Liver (tissue), 9 donors: Measurements from ENCODE around the gene FLT1. TPM values are rescaled to one million over a fixed set of nuclear protein-coding genes. Genes with fewer than 3 reads are reported as not detected.

Experiments
- DNase-seq: peaks from one replicate; pipeline ENCODE4 v3.0.0-alpha.2; 2017; ENCODE audit warnings: low spot score
- H3K27ac ChIP-seq, 2 donors: one replicate each; pipeline ENCODE4 v1.7.0; 2013; ENCODE audit warnings: inconsistent platforms in 2 of 2, low read length in 2 of 2, control low read depth in 1 of 2, low read depth in 1 of 2, mild to moderate bottlenecking in 1 of 2
- H3K27me3 ChIP-seq, 4 donors: one replicate each; pipeline versions ENCODE4 v1.6.1 to v1.7.0; 2013; ENCODE audit warnings: low read length in 3 of 4, inconsistent platforms in 1 of 4, mild to moderate bottlenecking in 1 of 4, moderate library complexity in 1 of 4; ENCODE audit not compliant: control insufficient read depth in 4 of 4, insufficient read depth in 4 of 4
- H3K36me3 ChIP-seq, 4 donors: one replicate each; pipeline versions ENCODE4 v1.6.1 to v1.7.0; 2013; ENCODE audit warnings: low read length in 3 of 4, mild to moderate bottlenecking in 3 of 4, low read depth in 1 of 4, moderate library complexity in 1 of 4; ENCODE audit not compliant: control insufficient read depth in 4 of 4, insufficient read depth in 3 of 4
- H3K4me1 ChIP-seq, 4 donors: one replicate each; pipeline versions ENCODE4 v1.6.1 to v1.7.0; 2013; ENCODE audit warnings: low read length in 3 of 4, mild to moderate bottlenecking in 3 of 4, moderate library complexity in 1 of 4; ENCODE audit not compliant: control insufficient read depth in 4 of 4, insufficient read depth in 4 of 4
- H3K4me3 ChIP-seq, 3 donors: one replicate each; pipeline versions ENCODE4 v1.6.1 to v1.7.0; 2013; ENCODE audit warnings: low read length in 3 of 3, control low read depth in 1 of 3, low read depth in 1 of 3, mild to moderate bottlenecking in 1 of 3
- H3K9ac ChIP-seq, 2 donors: one replicate each; pipeline ENCODE4 v1.7.0; 2013; ENCODE audit warnings: low read length in 2 of 2, mild to moderate bottlenecking in 2 of 2, moderate library complexity in 2 of 2, control low read depth in 1 of 2, low read depth in 1 of 2
- H3K9me3 ChIP-seq, 4 donors: one replicate each; pipeline versions ENCODE4 v1.6.1 to v1.7.0; 2013; ENCODE audit warnings: low read length in 3 of 4; ENCODE audit not compliant: control insufficient read depth in 4 of 4
- EGR1 ChIP-seq, 2 donors: IDR thresholded peaks; 2 replicates each; pipeline ENCODE4 v1.6.1; 2016 to 2018; ENCODE audit warnings: antibody characterized with exemption in 2 of 2, low read depth in 2 of 2
- FOXA1 ChIP-seq: IDR thresholded peaks from 2 replicates; pipeline ENCODE4 v1.6.1; 2016; ENCODE audit warnings: antibody characterized with exemption
- FOXA2 ChIP-seq: IDR thresholded peaks from 2 replicates; pipeline ENCODE4 v1.6.1; 2016; ENCODE audit warnings: antibody characterized with exemption
- GABPA ChIP-seq, 2 donors: IDR thresholded peaks in 1 of 2; conservative IDR thresholded peaks in 1 of 2; 2 replicates each; pipeline ENCODE4 v1.6.1; 2016; ENCODE audit warnings: antibody characterized with exemption in 2 of 2, mild to moderate bottlenecking in 1 of 2, moderate library complexity in 1 of 2
- HNF4A ChIP-seq, 2 donors: conservative IDR thresholded peaks; 2 replicates each; pipeline ENCODE4 v1.6.1; 2016; ENCODE audit warnings: antibody characterized with exemption in 2 of 2, mild to moderate bottlenecking in 2 of 2
- HNF4G ChIP-seq: IDR thresholded peaks from 2 replicates; pipeline ENCODE4 v1.6.1; 2016; ENCODE audit warnings: antibody characterized with exemption
- JUND ChIP-seq, 2 donors: IDR thresholded peaks; 2 replicates each; pipeline ENCODE4 v1.6.1; 2016; ENCODE audit warnings: antibody characterized with exemption in 2 of 2
- NR2F2 ChIP-seq: IDR thresholded peaks from 2 replicates; pipeline ENCODE4 v1.6.1; 2016; ENCODE audit warnings: antibody characterized with exemption
- RXRA ChIP-seq, 2 donors: IDR thresholded peaks; 2 replicates each; pipeline ENCODE4 v1.6.1; 2017 to 2018; ENCODE audit warnings: antibody characterized with exemption in 2 of 2, mild to moderate bottlenecking in 1 of 2
- SP1 ChIP-seq: IDR thresholded peaks from 2 replicates; pipeline ENCODE4 v1.6.1; 2018; ENCODE audit warnings: antibody characterized with exemption, mild to moderate bottlenecking
- TAF1 ChIP-seq: conservative IDR thresholded peaks from 2 replicates; pipeline ENCODE4 v1.6.1; 2016; ENCODE audit warnings: antibody characterized with exemption, mild to moderate bottlenecking
- YY1 ChIP-seq: IDR thresholded peaks from 2 replicates; pipeline ENCODE4 v1.6.1; 2016; ENCODE audit warnings: antibody characterized with exemption, mild to moderate bottlenecking
- WGBS: extraction: QIAGEN DNeasy Blood & Tissue Kit; methylation state at CpG from one replicate; pipeline ENCODE4 v1.1.7; 2013; 5-methylcytosine and 5-hydroxymethylcytosine counted together
- polyA plus RNA-seq, 2 donors: library from polyadenylated mRNA; stranded (reverse) in 1 of 2; unstranded in 1 of 2; fragments of 200-250 nt in 1 of 2; fragments of >200 nt in 1 of 2; fragmentation: Nextera tagmentation in 1 of 2; extraction: Ambion mirVana in 1 of 2; gene quantifications; one replicate each; pipeline versions ENCODE4 v1.2.1 to v1.2.3, GENCODE V29; 2013 to 2015
- total RNA-seq, 2 donors: library from RNA; depleted of rRNA; stranded (reverse); fragments of >200 nt; gene quantifications; one replicate each; pipeline ENCODE4 v1.2.3, GENCODE V29; 2014
- TF ChIP-seq, protein P1 (sequence below): fragments of 150-350 bp; IDR thresholded peaks from 2 replicates; pipeline ENCODE4 v1.5.1; 2017; ENCODE audit warnings: improper control_type of control experiment, low read depth, low read length; ENCODE audit not compliant: missing input control
- TF ChIP-seq, protein P2 (sequence below): IDR thresholded peaks from 2 replicates; pipeline ENCODE4 v1.6.1; 2016; ENCODE audit warnings: antibody characterized with exemption
- TF ChIP-seq, protein P3 (sequence below): IDR thresholded peaks from 2 replicates; pipeline ENCODE4 v1.6.1; 2016; ENCODE audit warnings: antibody characterized with exemption
- TF ChIP-seq, protein P4 (sequence below): IDR thresholded peaks from 2 replicates; pipeline ENCODE4 v1.6.1; 2016; ENCODE audit warnings: antibody characterized with exemption, mild to moderate bottlenecking
- donor health status: healthy.
- donor health status: healthy.
- donor health status: healthy.
- donor health status: healthy.
- donor health status: healthy.

The FLT1 gene
- total and polyA plus RNA-seq, 4 donors, result 4.1 to 19.7 (median 9.3) TPM

DNA sequence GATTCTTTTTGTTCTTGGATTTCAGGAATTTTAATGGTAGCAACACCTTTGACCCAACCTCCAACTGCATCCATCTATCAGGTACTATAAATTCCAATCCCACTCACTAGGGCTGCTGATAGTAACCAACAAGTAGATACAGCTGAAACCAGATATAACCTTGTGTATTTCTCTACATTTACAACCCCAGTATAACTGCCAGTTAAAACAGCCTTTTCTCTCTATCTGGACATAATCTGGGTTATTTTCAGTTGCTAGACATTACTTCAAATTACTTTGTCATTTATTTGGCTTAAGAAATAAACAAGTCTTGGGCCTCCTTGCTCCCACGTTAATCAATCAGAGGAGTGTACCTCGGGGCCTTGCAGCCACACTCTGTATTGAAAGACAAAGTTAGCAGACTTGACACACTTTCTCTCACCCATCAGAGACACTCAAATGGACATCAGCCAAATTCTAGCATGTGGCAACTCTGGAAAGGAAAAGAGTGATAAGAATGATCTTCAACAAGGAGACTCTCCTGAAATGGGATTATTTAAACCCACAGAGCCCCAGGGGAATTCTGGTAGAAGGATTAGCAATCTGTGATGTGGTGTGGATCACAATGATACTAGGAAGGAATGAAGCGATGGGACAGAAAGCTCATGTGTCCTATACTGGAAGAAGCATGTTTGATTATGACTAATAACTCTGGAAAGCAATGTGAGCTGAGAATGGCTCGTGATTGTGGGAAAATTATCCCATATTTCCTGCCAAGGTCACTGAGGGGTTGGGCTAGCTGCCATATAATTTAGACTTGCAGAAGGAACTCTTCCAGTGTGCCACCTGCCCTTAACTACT is 157.5 kb downstream of the FLT1 start:
- no peak for DNase-seq
- H3K27ac ChIP-seq, result no peak overlapping the region
- peaks cover 0 to 4% (median 0%) of the 10 kb centered on the region in 4 donors for H3K27me3 ChIP-seq
- TF ChIP-seq, protein P1, sequence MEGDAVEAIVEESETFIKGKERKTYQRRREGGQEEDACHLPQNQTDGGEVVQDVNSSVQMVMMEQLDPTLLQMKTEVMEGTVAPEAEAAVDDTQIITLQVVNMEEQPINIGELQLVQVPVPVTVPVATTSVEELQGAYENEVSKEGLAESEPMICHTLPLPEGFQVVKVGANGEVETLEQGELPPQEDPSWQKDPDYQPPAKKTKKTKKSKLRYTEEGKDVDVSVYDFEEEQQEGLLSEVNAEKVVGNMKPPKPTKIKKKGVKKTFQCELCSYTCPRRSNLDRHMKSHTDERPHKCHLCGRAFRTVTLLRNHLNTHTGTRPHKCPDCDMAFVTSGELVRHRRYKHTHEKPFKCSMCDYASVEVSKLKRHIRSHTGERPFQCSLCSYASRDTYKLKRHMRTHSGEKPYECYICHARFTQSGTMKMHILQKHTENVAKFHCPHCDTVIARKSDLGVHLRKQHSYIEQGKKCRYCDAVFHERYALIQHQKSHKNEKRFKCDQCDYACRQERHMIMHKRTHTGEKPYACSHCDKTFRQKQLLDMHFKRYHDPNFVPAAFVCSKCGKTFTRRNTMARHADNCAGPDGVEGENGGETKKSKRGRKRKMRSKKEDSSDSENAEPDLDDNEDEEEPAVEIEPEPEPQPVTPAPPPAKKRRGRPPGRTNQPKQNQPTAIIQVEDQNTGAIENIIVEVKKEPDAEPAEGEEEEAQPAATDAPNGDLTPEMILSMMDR, result no peak
- TF ChIP-seq, protein P2, sequence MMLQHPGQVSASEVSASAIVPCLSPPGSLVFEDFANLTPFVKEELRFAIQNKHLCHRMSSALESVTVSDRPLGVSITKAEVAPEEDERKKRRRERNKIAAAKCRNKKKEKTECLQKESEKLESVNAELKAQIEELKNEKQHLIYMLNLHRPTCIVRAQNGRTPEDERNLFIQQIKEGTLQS, result no peak
- TF ChIP-seq HNF4A (conservative IDR thresholded peaks at IDR 0.05) (no peak), SP1 (no peak), HNF4G (no peak)
- TF ChIP-seq, protein P3, sequence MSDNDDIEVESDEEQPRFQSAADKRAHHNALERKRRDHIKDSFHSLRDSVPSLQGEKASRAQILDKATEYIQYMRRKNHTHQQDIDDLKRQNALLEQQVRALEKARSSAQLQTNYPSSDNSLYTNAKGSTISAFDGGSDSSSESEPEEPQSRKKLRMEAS, result no peak
- peaks cover 0 to 8% (median 0%) of the 10 kb centered on the region in 4 donors for H3K4me1 ChIP-seq
- 68% methylated on average over 4 of the region's 4 CpGs for WGBS
- no peak overlapping the region for H3K9ac ChIP-seq
- no peak overlapping the region for H3K4me3 ChIP-seq
- H3K36me3 ChIP-seq, result peaks cover 0 to 2% (median 0%) of the 10 kb centered on the region in 4 donors
- H3K9me3 ChIP-seq, result no peaks in the 10 kb centered on the region

DNA sequence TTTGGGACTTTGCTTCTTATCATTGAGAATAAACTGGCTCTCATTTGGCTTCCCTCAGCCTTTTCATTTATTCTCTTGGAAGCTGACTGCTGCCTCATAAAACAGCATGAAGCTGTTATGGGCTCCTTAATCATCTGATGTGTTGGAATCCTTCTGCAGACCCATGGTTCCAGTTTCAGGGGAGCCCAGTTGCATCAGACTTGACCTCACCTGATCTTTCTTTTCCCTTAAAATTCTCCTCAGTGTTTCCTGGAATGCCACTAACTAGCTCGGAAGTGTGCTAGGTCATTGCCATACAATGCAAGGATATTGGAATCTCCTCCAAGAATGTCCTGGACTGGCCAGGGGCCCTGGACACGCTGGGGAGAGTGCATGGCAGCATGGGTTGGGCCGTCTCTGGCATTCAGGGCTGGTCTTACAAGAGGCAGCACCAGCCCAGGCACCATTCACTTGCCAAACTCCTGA is 158.7 kb downstream of the FLT1 start:
- H3K4me3 ChIP-seq, result no peak overlapping the region
- TF ChIP-seq NR2F2, result peak; percentile 58
- TF ChIP-seq EGR1 (IDR thresholded peaks at IDR 0.05; ENCODE audit: low read depth in 2 of 2), result no peak
- H3K27ac ChIP-seq, result no peak overlapping the region
- WGBS, result 69% methylated on average over 3 of the region's 3 CpGs
- H3K4me1 ChIP-seq, result peaks cover 0 to 8% (median 0%) of the 10 kb centered on the region in 4 donors
- DNase-seq, result no peak
- peaks cover 0 to 4% (median 0%) of the 10 kb centered on the region in 4 donors for H3K27me3 ChIP-seq
- H3K9me3 ChIP-seq, result no peaks in the 10 kb centered on the region
- H3K36me3 ChIP-seq, result peaks cover 0 to 2% (median 0%) of the 10 kb centered on the region in 4 donors
- no peak overlapping the region for H3K9ac ChIP-seq

DNA sequence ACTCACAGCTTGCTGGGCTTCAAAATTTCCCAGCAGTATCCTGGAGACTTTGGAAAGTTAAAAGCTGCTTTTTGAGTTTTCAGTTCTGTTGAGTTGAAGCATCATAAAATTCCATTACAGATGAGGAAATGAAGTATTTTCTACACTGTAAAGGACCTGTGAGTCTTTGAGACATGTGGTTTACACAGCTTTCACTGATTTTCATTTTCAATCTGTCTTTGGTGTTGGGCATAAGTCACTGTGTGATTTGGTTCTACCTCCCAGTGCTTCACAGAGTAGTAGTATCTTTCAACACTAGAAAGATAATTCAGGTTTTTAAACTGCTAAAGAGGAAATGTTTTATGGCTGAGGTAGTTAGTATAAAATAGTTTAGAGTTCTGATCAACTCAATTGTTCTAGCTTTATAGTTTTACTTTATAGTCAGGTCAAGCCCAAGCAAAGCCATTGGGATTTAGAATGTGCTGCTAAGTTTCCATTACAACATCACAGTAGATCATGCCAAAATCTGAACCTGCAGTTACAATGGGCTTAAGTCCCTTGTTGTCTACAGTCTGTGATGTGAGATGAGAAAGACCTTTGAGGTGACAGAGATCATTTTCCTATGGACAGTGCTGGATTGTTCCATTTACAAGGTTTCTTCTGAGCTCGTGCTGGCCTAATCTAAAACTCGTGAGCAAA is 161.6 kb downstream of the FLT1 start:
- DNase-seq, result no peak
- peaks cover 0 to 8% (median 2%) of the 10 kb centered on the region in 4 donors for H3K4me1 ChIP-seq
- peaks cover 0 to 2% (median 0%) of the 10 kb centered on the region in 4 donors for H3K36me3 ChIP-seq
- H3K9me3 ChIP-seq, result no peaks in the 10 kb centered on the region
- no peak overlapping the region for H3K9ac ChIP-seq
- H3K27ac ChIP-seq, result no peak overlapping the region
- WGBS, result 89% methylated on average over 2 of the region's 2 CpGs
- H3K27me3 ChIP-seq, result peaks cover 0 to 4% (median 0%) of the 10 kb centered on the region in 4 donors
- no peak overlapping the region for H3K4me3 ChIP-seq
- no peak for TF ChIP-seq HNF4G
- TF ChIP-seq FOXA1, result no peak
- no peak for TF ChIP-seq NR2F2
- TF ChIP-seq, protein P1, result no peak
- TF ChIP-seq TAF1, result no peak
- no peak for TF ChIP-seq GABPA (IDR thresholded peaks at IDR 0.05 in 1 of 2, conservative IDR thresholded peaks at IDR 0.05 in 1 of 2)
- TF ChIP-seq, protein P2, result no peak
- no peak for TF ChIP-seq EGR1 (IDR thresholded peaks at IDR 0.05; ENCODE audit: low read depth in 2 of 2)
- TF ChIP-seq HNF4A (conservative IDR thresholded peaks at IDR 0.05), result no peak
- no peak for TF ChIP-seq RXRA (IDR thresholded peaks at IDR 0.05)
- TF ChIP-seq, protein P4, sequence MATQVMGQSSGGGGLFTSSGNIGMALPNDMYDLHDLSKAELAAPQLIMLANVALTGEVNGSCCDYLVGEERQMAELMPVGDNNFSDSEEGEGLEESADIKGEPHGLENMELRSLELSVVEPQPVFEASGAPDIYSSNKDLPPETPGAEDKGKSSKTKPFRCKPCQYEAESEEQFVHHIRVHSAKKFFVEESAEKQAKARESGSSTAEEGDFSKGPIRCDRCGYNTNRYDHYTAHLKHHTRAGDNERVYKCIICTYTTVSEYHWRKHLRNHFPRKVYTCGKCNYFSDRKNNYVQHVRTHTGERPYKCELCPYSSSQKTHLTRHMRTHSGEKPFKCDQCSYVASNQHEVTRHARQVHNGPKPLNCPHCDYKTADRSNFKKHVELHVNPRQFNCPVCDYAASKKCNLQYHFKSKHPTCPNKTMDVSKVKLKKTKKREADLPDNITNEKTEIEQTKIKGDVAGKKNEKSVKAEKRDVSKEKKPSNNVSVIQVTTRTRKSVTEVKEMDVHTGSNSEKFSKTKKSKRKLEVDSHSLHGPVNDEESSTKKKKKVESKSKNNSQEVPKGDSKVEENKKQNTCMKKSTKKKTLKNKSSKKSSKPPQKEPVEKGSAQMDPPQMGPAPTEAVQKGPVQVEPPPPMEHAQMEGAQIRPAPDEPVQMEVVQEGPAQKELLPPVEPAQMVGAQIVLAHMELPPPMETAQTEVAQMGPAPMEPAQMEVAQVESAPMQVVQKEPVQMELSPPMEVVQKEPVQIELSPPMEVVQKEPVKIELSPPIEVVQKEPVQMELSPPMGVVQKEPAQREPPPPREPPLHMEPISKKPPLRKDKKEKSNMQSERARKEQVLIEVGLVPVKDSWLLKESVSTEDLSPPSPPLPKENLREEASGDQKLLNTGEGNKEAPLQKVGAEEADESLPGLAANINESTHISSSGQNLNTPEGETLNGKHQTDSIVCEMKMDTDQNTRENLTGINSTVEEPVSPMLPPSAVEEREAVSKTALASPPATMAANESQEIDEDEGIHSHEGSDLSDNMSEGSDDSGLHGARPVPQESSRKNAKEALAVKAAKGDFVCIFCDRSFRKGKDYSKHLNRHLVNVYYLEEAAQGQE, result no peak
- TF ChIP-seq YY1, result no peak
- TF ChIP-seq SP1, result no peak
- TF ChIP-seq FOXA2, result no peak
- no peak for TF ChIP-seq JUND (IDR thresholded peaks at IDR 0.05)
